Aorta (tissue), 5 donors: ENCODE results near the gene PARVG. TPM values are rescaled to one million over a fixed set of nuclear protein-coding genes. Genes with fewer than 3 reads are reported as not detected.
A peak's percentile ranks its signal among the peaks of the same experiment; 100 is the strongest.

Experiments used
- ATAC-seq: fragments of 200-7000 bp; cut with Tn5 transposase; one replicate; pipeline ENCODE4 v1.9.1; 2022; ENCODE audit warnings: moderate library complexity; ENCODE audit not compliant: low FRiP score
- DNase-seq, 2 donors: peaks; one replicate each; pipeline ENCODE4 v3.0.0-alpha.2; 2020
- H3K27ac ChIP-seq, 2 donors: one replicate each; pipeline ENCODE4 v1.5.1; 2013; ENCODE audit warnings: low read length in 2 of 2, mild to moderate bottlenecking in 2 of 2, moderate library complexity in 2 of 2, control low read depth in 1 of 2, inconsistent platforms in 1 of 2, low read depth in 1 of 2
- H3K27me3 ChIP-seq, 2 donors: one replicate each; pipeline ENCODE4 v1.6.1; 2013; ENCODE audit warnings: control low read depth in 1 of 2, low read length in 1 of 2, mild to moderate bottlenecking in 1 of 2, moderate library complexity in 1 of 2; ENCODE audit not compliant: insufficient read depth in 2 of 2, control insufficient read depth in 1 of 2
- H3K36me3 ChIP-seq, 2 donors: one replicate each; pipeline ENCODE4 v1.6.1; 2013; ENCODE audit warnings: control low read depth in 1 of 2, low read length in 1 of 2, mild to moderate bottlenecking in 1 of 2; ENCODE audit not compliant: insufficient read depth in 2 of 2, control insufficient read depth in 1 of 2
- H3K4me1 ChIP-seq, 2 donors: one replicate each; pipeline ENCODE4 v1.6.1; 2013; ENCODE audit warnings: low read length in 2 of 2, control low read depth in 1 of 2, mild to moderate bottlenecking in 1 of 2, moderate library complexity in 1 of 2; ENCODE audit not compliant: insufficient read depth in 2 of 2, control insufficient read depth in 1 of 2
- H3K4me3 ChIP-seq, 2 donors: one replicate each; pipeline ENCODE4 v1.5.1; 2013; ENCODE audit warnings: low read length in 2 of 2, control low read depth in 1 of 2, mild to moderate bottlenecking in 1 of 2
- H3K9me3 ChIP-seq: one replicate; pipeline ENCODE4 v1.6.1; 2013; ENCODE audit warnings: mild to moderate bottlenecking, low read length; ENCODE audit not compliant: control insufficient read depth
- WGBS, 2 donors: extraction: QIAGEN DNeasy Blood & Tissue Kit; methylation state at CpG; one replicate each; pipeline ENCODE4 v1.1.7; 2013; 5-methylcytosine and 5-hydroxymethylcytosine counted together
- intact Hi-C, 2 donors: fragments of 100-400 bp; cut with DNase I; formaldehyde crosslinking; loops; one replicate each; pipeline versions ENCODE4 v1.14.2 to v1.15.0; 2022
- polyA plus RNA-seq, 2 donors: library from polyadenylated mRNA; stranded (reverse); fragments of 200-250 nt; gene quantifications; one replicate each; pipeline ENCODE4 v1.2.3, GENCODE V29; 2013
- total RNA-seq, 2 donors: library from RNA; stranded (reverse); fragmentation: NEBNext Ultra II Directional; extraction: Animal tissue kit (Norgen Biotek cat#: 25700); gene quantifications; one replicate each; pipeline ENCODE4 v1.2.1, GENCODE V29; 2021
- donor health status: healthy with polysubstance abuse.
- donor health status: Bipolar disorder and iron deficiency.
- donor health status: DM: no; HTN: no; CAD: no.
- donor health status: DM: no; HTN: no; CAD: no.
- donor health status: DM: yes; HTN: yes; CAD: no.

Gene PARVG
- total and polyA plus RNA-seq, 4 donors = 3.5 to 29.7 (median 16.4) TPM

DNA sequence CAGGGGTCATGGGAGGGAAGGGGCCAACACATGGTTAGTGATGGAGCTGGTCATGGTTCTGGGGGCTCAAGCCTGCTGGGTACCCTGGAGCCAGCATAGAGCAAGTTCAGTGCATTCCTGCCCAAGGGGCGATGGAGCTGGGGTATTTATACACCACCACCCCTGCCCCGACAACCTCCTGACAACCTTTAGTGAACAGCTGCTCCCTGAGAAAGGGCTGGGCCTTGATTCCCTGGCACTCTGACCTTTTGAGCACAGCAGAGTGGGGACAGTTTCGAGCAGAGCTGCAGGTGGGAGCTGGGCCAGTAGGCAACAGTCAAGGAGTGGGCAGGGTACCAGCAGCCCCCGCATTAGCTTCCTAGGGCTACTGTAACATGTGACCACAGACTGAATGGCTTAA, 6.0 kb downstream of the PARVG start:
- Histone ChIP-seq H3K4me3 (no peak overlapping the region), H3K36me3 (no peaks in the 10 kb centered on the region), H3K4me1 (no peaks in the 10 kb centered on the region), H3K27ac (no peak overlapping the region), H3K9me3 (no peaks in the 10 kb centered on the region), H3K27me3 (no peaks in the 10 kb centered on the region)
- no peak for ATAC-seq
- intact Hi-C loops = no loop called here
- 88 to 93% methylated on average over 4 of the region's 4 CpGs for WGBS, 2 donors
- peak in 1 of 2 donors; percentile 61 for DNase-seq

DNA sequence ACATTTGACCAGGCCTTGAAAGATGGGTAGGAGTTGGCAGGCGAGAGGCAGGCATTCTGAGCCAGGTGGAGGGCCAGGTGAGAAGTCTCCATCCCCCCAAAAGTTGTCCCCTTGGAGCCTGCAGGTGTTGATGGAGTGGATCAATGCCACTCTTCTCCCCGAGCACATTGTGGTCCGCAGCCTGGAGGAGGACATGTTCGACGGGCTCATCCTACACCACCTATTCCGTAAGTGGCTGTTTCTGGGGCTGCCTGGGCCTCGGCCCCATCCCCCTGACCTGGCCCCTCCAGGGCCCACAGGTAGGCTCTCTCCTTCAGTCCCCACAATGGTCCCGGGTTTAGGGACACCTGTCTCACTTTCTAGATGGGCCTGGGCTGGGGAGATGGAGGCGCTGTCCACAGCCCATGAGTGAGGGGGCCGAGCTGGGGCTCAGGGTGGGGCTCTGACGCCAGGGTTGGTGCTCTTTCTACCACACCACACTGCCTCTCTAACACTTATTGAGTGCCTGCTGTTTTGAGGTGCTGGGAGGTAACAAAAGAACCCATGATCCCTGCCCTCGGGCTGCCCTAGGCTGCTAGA, 7.0 kb downstream of the PARVG start:
- H3K4me3 ChIP-seq = no peak overlapping the region
- ATAC-seq (no peak), DNase-seq (peak in 1 of 2 donors; percentile 42)
- intact Hi-C loops = no loop called here
- WGBS, 2 donors = 97% methylated on average over 12 of the region's 12 CpGs
- no peak overlapping the region for H3K27ac ChIP-seq
- no peaks in the 10 kb centered on the region for H3K27me3 ChIP-seq
- H3K9me3 ChIP-seq = no peaks in the 10 kb centered on the region
- no peaks in the 10 kb centered on the region for H3K4me1 ChIP-seq
- H3K36me3 ChIP-seq = no peaks in the 10 kb centered on the region

DNA sequence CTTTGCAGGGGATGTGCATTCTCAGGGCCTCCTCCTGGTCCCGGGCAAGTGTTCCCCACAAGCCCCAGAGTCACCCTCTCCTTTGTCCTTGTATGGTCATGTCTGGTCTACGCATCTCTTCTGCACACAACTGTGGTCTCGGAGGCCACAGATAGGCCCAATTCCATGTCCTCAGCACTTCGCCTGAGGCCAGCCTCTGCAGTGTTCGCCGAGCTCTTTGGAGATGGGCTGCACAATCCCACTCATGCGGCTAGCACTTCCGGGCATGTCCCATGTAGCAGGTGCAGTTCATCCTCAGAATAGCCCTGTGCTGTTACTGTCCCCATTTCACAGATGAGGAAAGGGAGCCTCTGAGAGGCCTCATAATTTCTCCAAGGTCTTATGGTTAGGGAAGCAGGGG, 7.6 kb downstream of the PARVG start:
- ATAC-seq = no peak
- Histone ChIP-seq H3K27me3 (no peaks in the 10 kb centered on the region), H3K36me3 (no peaks in the 10 kb centered on the region), H3K4me3 (no peak overlapping the region), H3K27ac (no peak overlapping the region), H3K9me3 (no peaks in the 10 kb centered on the region), H3K4me1 (no peaks in the 10 kb centered on the region)
- intact Hi-C loops = no loop called here
- peak in 1 of 2 donors; percentile 25 for DNase-seq
- WGBS, 2 donors = 95% methylated on average over 8 of the region's 8 CpGs

DNA sequence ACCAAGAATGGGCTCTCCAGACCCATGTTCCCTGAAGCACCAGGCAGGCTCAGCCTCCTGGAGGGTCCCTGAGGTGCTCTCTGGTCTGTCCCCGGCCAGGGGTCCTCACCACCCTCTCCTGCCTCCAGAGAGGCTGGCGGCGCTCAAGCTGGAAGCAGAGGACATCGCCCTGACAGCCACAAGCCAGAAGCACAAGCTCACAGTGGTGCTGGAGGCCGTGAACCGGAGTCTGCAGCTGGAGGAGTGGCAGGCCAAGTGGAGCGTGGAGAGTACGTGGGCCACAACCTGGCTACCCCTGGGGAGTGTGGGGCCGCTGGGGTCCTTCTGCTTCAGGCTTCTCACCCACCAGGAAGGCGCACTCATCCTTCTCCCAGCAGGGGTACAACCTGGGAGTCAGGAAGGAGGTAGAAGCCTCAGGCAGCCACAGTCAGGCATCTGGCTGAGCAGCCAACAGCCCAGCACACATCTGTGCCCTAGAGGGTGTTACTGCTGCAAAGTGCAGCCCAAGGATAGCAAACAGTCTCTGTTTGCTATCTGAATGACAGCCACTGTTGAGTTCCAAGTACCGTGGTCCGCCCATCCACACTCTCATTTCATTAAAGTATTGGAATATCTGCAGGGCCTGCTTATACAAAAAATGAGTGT, 8.4 kb downstream of the PARVG start:
- no peak overlapping the region for H3K4me3 ChIP-seq
- H3K36me3 ChIP-seq = no peaks in the 10 kb centered on the region
- DNase-seq = peak in 1 of 2 donors; percentile 66
- no peaks in the 10 kb centered on the region for H3K27me3 ChIP-seq
- H3K27ac ChIP-seq = no peak overlapping the region
- H3K4me1 ChIP-seq = no peaks in the 10 kb centered on the region
- H3K9me3 ChIP-seq = no peaks in the 10 kb centered on the region
- intact Hi-C loops = no loop called here
- 96 to 97% methylated on average over 11 to 12 of the region's 12 CpGs for WGBS, 2 donors
- ATAC-seq = no peak

DNA sequence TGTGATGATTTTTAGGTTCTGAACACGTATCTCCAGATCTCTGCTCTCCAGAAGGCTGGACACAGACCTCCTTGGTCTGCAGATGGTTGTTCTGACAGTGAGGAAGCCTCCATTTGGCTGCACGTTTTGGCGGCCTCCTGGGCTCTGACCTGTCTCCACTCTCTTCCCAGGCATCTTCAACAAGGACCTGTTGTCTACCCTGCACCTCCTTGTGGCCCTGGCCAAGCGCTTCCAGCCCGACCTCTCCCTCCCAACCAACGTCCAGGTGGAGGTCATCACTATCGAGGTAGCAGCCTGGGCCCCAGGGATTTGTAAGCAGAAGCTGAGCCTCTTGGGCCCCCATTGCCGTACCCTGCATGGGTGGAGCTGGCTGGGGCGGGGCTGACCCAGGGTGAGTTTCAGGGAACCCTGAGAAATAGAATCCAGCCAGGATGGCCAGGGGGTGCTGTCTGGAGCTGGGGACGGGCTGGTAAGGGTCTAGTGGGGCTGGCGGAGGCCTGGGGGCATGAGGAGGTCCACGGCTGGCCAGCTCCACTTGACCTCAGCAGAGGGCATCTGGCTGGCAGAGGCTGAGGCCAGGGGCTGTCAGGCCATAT, 9.8 kb downstream of the PARVG start:
- H3K27me3 ChIP-seq = no peaks in the 10 kb centered on the region
- H3K27ac ChIP-seq = no peak overlapping the region
- WGBS, 2 donors = 88 to 93% methylated on average over 12 of the region's 12 CpGs
- H3K36me3 ChIP-seq = no peaks in the 10 kb centered on the region
- peak in 1 of 2 donors; percentile 41 for DNase-seq
- ATAC-seq = no peak
- no peak overlapping the region for H3K4me3 ChIP-seq
- intact Hi-C loops = loop anchor here in 1 of 2 donors (10.0 kb wide), 1 partner anchor 64 kb away; no protein-coding TSS in a partner anchor
- no peaks in the 10 kb centered on the region for H3K4me1 ChIP-seq
- H3K9me3 ChIP-seq = no peaks in the 10 kb centered on the region

DNA sequence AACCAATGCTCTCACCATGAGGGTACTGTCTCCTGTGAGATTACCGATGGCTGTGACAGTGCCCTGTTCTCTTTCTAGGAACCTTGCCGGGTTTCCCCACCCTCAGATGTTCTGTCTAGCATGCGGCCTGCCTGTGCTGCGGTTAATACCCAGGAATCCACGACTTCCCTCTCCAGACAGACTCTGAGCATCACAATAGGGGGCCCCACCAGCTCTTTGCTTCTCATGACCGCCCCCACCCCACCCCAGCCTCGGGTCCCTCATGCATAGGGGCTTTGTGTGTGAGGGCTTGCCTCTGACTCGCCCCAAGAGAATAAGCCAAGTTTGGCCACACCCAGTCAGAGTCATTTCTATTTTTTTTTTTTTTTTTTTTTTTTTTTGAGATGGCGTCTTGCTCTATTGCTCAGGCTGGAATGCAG, 10.3 kb downstream of the PARVG start:
- intact Hi-C loops = loop anchor here in 1 of 2 donors (10.0 kb wide), 1 partner anchor 64 kb away; no protein-coding TSS in a partner anchor

DNA sequence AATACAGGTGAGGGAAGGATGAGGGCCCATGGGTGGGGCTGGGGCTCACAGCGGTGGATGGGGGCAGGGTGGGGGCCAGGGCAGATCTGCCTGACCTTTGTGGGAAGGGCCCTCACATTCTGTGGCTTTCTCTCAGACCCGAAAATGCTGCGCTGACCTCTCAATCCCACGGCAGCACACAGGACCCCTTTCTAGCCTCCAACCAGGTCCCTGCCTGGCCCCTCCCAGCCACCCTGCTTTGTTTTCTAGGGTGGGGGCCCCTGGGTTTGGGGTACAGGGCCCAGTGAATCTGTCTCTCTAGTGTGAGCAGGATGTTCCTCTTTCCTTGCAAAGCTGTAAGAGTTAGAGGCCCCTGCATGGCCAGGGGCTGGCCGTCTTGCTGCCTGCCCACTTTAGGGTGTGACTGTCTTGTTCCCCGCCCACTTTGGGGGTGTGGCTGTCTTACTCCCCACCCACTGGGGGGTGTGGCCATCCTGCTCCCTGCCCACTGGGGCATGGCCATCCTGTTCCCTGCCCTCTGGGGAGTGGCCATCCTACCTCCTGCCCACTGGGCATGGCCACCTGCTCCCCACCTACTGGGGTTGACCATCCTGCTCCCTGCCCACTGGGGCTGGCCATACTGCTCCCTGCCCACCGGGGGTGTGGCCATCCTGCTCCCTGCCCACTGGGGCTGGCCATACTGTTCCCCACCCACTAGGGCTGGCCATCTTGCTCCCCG, 11.5 kb downstream of the PARVG start:
- ATAC-seq (peak; percentile 11), DNase-seq (peak in 1 of 2 donors; percentile 59)
- Histone ChIP-seq H3K9me3 (no peaks in the 10 kb centered on the region), H3K36me3 (no peaks in the 10 kb centered on the region), H3K4me1 (no peaks in the 10 kb centered on the region), H3K27ac (no peak overlapping the region), H3K4me3 (no peak overlapping the region), H3K27me3 (no peaks in the 10 kb centered on the region)
- intact Hi-C loops = loop anchor here in 1 of 2 donors (10.0 kb wide), 1 partner anchor 63 kb away; no protein-coding TSS in a partner anchor
- 91 to 97% methylated on average over 8 of the region's 8 CpGs for WGBS, 2 donors

More for the DNA sequence above, 10.3 kb downstream of the PARVG start:
- DNase-seq (peak in 1 of 2 donors; percentile 35), ATAC-seq (no peak)
- H3K27ac ChIP-seq = no peak overlapping the region
- H3K36me3 ChIP-seq = no peaks in the 10 kb centered on the region
- H3K4me3 ChIP-seq = no peak overlapping the region
- 75 to 78% methylated on average over 8 to 9 of the region's 9 CpGs for WGBS, 2 donors
- no peaks in the 10 kb centered on the region for H3K9me3 ChIP-seq
- H3K27me3 ChIP-seq = no peaks in the 10 kb centered on the region
- no peaks in the 10 kb centered on the region for H3K4me1 ChIP-seq

DNA sequence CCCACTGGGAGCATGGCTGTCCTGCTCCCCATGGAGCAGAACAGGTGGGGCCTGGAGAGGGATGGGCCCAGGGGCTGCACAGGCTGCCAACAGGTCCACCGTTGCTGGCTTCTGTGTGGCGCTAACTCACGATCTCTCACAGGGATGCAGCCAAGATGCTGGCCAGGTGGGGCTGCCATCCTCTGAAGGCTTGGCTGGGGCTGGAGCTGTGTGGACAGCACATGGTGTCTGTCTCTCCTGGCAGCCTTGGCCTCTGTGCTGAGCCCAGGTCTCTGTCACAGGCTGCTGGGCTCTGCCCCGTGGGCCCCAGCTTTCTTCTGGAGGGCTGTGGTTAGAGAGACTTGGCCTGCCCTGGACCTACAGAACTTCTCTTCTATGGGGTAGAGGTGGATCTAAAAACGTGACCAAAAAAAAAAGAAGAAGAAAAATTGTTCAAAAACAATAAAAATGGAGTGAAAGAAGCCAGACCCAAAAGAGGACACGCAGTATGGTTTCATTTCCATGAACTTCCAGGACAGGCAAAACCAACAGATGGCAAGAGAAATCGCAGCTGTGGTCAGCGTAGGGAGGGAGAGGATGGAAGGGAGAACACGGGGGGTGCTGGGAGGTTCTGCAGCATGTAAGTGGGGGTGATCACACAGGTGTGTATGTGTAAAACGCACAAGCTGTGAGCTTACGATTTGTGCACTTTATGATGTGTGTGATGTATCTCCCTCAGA, 12.2 kb downstream of the PARVG start:
- no peak overlapping the region for H3K27ac ChIP-seq
- ATAC-seq = no peak

More for the DNA sequence above, 12.2 kb downstream of the PARVG start:
- no peaks in the 10 kb centered on the region for H3K36me3 ChIP-seq
- H3K4me3 ChIP-seq = no peak overlapping the region
- intact Hi-C loops = loop anchor here in 1 of 2 donors (10.0 kb wide), 1 partner anchor 62 kb away; no protein-coding TSS in a partner anchor
- no peaks in the 10 kb centered on the region for H3K9me3 ChIP-seq
- 74 to 77% methylated on average over 11 of the region's 11 CpGs for WGBS, 2 donors
- no peaks in the 10 kb centered on the region for H3K27me3 ChIP-seq
- H3K4me1 ChIP-seq = no peaks in the 10 kb centered on the region
- DNase-seq = peak in 1 of 2 donors; percentile 51
